A172 (cell line): Measurements from ENCODE around the gene FOXP1. TPM values are rescaled to one million over a fixed set of nuclear protein-coding genes. Genes with fewer than 3 reads are reported as not detected.

Experiments
- DNase-seq: peaks from one replicate; pipeline ENCODE4 v3.0.0-alpha.2; 2015; ENCODE audit warnings: low spot score
- total RNA-seq: library from RNA; depleted of rRNA; stranded (reverse); fragments of >200 nt; shearing (Covaris generic); gene quantifications from 2 replicates; pipeline ENCODE4 v1.2.3, GENCODE V29; 2014

The FOXP1 gene
- total RNA-seq, 1 experiment from 2014 or later = 10.3 TPM

GRCh38 chr3:71104556-71104955, 479.0 kb downstream of the FOXP1 start:
- DNase-seq = no peak

GRCh38 chr3:71104121-71104541, 479.4 kb downstream of the FOXP1 start:
- DNase-seq = no peak

- DNase-seq = peak; percentile 32
Observed at GRCh38 chr3:71103430-71103921, 480.1 kb downstream of the FOXP1 start.

DNA sequence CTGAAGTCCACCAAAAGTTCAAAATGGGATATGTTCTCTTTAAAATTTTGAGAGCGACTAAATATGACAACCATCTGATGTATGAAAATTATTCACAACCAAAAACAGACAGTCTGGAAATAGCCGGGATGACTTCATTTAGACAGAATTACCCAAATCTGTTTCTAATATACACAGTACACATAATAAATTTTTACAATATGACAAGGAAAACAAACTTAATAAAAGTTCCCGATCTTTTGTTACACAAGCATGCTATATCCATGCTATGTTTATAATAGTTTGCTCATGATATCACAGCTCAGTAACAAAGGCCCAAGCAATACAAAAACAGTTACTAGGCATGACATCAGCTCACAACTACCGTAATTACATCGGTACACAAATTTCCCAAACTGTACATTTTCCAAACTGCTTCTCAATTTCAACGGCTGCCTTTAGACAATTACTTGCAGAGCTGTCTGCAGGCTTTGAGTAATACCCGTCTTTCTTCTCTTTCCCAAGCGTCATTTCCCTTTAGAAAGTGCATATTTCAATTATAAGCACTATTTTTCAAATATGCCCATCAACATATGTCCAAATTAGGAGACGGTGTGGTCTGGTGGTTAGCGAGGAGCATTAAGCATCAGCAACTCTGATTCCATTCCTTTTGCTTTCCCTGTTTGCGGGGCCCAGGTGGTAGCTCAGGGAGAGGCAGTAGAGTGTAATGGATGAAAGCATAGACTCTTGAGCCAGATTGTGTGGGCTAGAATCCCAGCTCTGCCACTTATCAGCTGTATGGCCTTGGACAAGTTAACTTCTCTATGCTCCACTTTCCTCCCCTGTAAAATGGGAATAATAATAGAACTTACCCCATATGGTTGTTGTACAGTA, 481.2 kb downstream of the FOXP1 start:
- DNase-seq = peak; percentile 46

- DNase-seq = peak; percentile 21
Observed at GRCh38 chr3:71101626-71102025, 481.9 kb downstream of the FOXP1 start.

GRCh38 chr3:71101014-71101413, 482.5 kb downstream of the FOXP1 start:
- DNase-seq = peak; percentile 88

DNA sequence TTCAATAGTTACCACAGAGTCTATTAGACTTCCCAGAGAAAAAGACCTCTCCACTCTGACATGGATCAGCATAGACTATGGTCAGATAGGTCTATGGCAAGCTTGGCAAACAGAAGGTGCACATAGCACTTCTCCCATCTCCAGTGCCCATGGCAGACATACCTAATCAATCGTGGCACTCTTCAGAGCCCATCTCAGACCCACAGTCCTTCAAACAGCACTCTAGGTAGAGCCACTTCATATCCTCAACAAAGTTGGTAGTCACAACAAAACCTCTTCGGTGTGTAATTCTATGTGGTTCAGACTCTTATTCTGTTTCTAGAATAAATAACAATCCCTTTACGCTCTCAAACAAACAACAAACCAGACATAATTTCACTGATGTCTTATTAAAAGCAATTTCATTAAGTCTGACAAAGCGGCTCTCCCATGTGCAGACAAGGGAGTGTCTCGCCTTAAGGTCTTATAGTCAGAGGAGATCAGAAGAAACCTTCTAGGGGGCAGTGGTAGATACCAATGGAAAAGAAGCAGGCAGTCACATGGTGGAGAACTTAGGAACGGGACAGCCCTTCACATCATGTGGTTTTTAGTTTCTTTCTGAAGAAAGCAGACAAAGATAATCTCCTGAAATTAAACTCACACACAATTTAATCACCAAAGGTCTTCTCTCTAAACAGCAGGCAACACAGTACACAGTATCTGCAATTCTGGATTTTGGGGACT, 483.4 kb downstream of the FOXP1 start:
- DNase-seq = peak; percentile 59

DNA sequence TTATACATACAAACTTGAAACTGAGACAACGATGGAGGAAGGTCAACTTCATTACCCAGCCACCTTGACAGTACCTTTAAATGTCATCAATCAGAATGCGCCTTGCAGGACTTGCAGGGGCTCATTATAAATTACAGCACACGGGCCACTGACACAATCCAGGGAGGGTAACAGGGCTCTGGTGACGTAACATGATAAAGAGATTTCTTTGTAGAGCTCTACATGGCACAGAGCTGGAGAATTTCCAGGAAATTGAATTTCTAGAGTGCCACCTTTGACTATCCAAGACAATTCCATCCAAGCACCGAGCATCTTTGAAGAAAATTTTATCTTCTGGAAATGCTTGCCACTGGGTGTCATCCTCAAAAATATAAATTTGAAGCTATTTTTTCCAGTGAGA, 486.0 kb downstream of the FOXP1 start:
- DNase-seq = no peak

DNA sequence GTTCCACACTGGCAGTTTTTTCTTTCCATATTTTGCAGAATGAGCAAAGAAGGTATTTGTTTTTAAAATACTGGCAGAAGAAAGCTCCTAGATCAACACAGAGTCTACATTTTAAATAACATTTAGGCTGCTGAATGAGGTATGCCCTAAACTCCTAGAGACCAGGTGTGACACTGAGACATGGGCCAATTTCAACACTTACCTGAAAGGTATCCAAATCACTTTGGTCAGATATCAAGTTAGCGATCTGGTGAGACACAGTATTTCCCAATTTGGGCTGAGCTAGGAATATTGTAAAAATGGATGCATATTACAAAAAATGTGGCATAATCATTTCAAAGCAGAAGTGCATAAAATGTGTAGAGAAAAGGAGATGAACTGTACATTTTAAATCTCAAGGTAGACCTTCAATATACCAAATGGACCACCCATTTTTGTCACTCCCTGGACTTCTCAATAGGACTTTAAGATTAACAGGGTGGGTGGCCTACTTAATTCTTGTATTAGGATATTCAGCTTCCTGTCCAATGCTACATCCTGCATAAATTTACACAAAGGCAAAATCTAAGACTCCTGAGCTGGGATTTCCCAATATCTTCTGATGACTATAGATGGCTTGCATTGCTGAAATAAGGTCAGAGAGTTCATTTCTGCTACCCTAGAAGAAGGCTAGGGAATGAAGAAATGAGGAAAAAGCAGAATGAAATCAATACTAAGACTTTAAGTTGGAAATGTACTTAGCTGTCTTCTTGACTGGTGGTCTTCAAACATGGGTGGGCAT, 487.8 kb downstream of the FOXP1 start:
- DNase-seq = no peak

GRCh38 chr3:71094658-71095209, 488.8 kb downstream of the FOXP1 start:
- no peak for DNase-seq

GRCh38 chr3:71092665-71093064, 490.9 kb downstream of the FOXP1 start:
- no peak for DNase-seq

DNA sequence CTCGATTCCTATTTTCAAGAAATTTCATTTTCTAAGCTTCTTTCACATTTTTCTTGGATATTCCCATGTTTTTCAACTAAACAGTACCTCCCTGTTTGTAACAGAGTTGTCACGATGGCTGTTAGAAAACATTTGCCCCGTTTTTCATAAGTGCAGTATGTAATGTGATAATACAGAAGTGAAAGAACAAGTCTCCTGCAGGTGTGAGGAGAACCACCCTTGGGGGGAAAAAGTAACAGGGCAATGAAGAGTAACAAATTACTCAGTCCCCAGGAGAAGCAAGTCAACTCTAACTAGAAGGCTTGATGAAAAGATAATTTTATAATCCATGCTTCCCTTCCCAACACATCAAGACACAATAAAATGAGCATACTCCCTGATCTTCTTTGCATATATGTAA, 493.3 kb downstream of the FOXP1 start:
- no peak for DNase-seq

GRCh38 chr3:71089271-71089847, 494.2 kb downstream of the FOXP1 start:
- DNase-seq = no peak

- no peak for DNase-seq
Observed at GRCh38 chr3:71088742-71089141, 494.8 kb downstream of the FOXP1 start.

GRCh38 chr3:71088019-71088708, 495.4 kb downstream of the FOXP1 start:
- DNase-seq = no peak

GRCh38 chr3:71087143-71088018, 496.1 kb downstream of the FOXP1 start:
- peak; percentile 43 for DNase-seq

GRCh38 chr3:71086777-71087142, 496.8 kb downstream of the FOXP1 start:
- no peak for DNase-seq

DNA sequence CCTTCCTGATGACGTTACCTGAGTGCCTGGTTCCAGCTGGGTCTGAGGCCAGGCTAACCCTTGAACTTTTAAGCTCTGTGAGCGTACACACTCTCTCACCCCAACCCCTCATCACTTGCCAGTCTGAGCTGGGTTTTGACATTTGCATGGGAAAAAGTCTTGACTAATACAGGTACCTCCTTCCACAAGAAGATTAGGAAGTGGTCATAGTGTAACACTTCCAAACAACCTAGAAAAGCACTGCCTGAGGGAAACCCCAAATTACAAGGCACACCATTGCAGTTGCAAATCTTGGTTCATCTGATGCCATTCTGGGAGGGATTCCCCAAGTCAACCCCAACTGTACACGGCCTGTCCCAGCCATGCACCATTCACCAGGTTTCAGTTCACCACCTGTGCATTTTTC, 499.8 kb downstream of the FOXP1 start:
- DNase-seq = no peak

DNA sequence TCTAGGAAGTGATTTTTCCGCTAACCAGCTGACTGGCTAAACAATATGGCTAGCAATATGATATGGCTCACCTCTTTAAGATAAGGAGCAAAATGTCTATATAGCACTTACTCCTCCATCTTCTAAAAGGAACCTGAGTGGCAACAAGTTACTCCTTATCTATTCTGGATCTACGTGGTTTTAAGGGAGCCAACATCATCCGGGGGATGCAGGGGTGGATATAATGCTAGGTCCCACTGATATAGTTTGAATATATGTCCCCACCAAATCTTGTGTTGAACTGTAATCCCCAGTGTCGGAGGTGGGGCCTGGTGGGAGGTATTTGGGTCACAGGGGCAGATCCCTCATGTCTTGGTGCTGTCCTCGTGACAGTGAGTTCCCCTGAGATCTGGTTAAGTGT, 500.7 kb downstream of the FOXP1 start:
- DNase-seq = no peak
